IMR-90 (cell line): ENCODE data around the gene PIEZO2. TPM values are rescaled to one million over a fixed set of nuclear protein-coding genes. Genes with fewer than 3 reads are reported as not detected.

Experiments used
- ATAC-seq: fragments of 200-7000 bp; cut with Tn5 transposase; 2 replicates; pipeline ENCODE4 v1.9.1; 2020; ENCODE audit warnings: low read depth, mild to moderate bottlenecking, moderate library complexity
- BruUV-seq: library from RNA; stranded (reverse); fragments of 400-500 nt; replicated peaks from 2 replicates; lab custom pipeline; 2021; lab: Mats Ljungman, UMichigan
- CTCF ChIA-PET: fragments of 300-600 bp; formaldehyde crosslinking; extraction: SDS; loops from one replicate; lab custom pipeline; 2021; ENCODE audit warnings: antibody characterized with exemption; lab: Yijun Ruan, JAX
- POLR2A ChIA-PET: fragments of 300-600 bp; sonication (Branson Sonifier 250); formaldehyde crosslinking; loops from one replicate; lab custom pipeline; 2022; ENCODE audit warnings: antibody characterized with exemption; ENCODE audit not compliant: unreplicated experiment; lab: Charles Lee
- DNase-seq: peaks from one replicate; pipeline ENCODE4 v3.0.0; 2013
- H2AFZ ChIP-seq: replicated peaks from 2 replicates; pipeline ENCODE3; 2013; ENCODE audit warnings: low read length, mild to moderate bottlenecking; ENCODE audit not compliant: poor library complexity
- H2AK5ac ChIP-seq: 2 replicates; pipeline ENCODE4 v1.6.1; 2013; ENCODE audit warnings: low read depth, low read length, inconsistent platforms
- H2AK9ac ChIP-seq: replicated peaks from 2 replicates; pipeline ENCODE3; 2013; ENCODE audit warnings: mild to moderate bottlenecking, low read depth, low read length, moderate library complexity; ENCODE audit not compliant: poor library complexity
- H2BK120ac ChIP-seq: 2 replicates; pipeline ENCODE4 v1.6.1; 2013; ENCODE audit warnings: low read depth, low read length, inconsistent platforms
- H2BK15ac ChIP-seq: 3 replicates; pipeline ENCODE4 v1.6.1; 2013; ENCODE audit warnings: low read depth, low read length, inconsistent platforms
- H2BK20ac ChIP-seq: 2 replicates; pipeline ENCODE4 v1.6.1; 2013; ENCODE audit warnings: low read depth, mild to moderate bottlenecking, inconsistent platforms, low read length, moderate library complexity
- H2BK5ac ChIP-seq: 2 replicates; pipeline ENCODE4 v1.6.1; 2013; ENCODE audit warnings: mild to moderate bottlenecking, low read depth, low read length, inconsistent platforms; ENCODE audit not compliant: poor library complexity, severe bottlenecking
- H3K14ac ChIP-seq: replicated peaks from 2 replicates; pipeline ENCODE4 v1.6.1; 2013; ENCODE audit warnings: low read depth, low read length, inconsistent platforms
- H3K18ac ChIP-seq: 2 replicates; pipeline ENCODE4 v1.6.1; 2013; ENCODE audit warnings: low read depth, low read length, control low read depth
- H3K23ac ChIP-seq: 2 replicates; pipeline ENCODE4 v1.6.1; 2013; ENCODE audit warnings: low read depth, low read length, inconsistent platforms
- H3K27ac ChIP-seq: 2 replicates; pipeline ENCODE4 v1.5.1; 2013; ENCODE audit warnings: mild to moderate bottlenecking, control low read depth, low read length; ENCODE audit not compliant: insufficient read depth
- H3K27me3 ChIP-seq: 2 replicates; pipeline ENCODE4 v1.6.1; 2013; ENCODE audit warnings: low read length; ENCODE audit not compliant: control insufficient read depth, insufficient read depth
- H3K36me3 ChIP-seq: 2 replicates; pipeline ENCODE4 v1.6.1; 2013; ENCODE audit warnings: low read length, mixed read lengths; ENCODE audit not compliant: control insufficient read depth, insufficient read depth
- H3K4ac ChIP-seq: 2 replicates; pipeline ENCODE4 v1.6.1; 2013; ENCODE audit warnings: low read depth, low read length, inconsistent platforms
- H3K4me1 ChIP-seq: 2 replicates; pipeline ENCODE4 v1.6.1; 2013; ENCODE audit warnings: low read length, mixed read lengths; ENCODE audit not compliant: control insufficient read depth, insufficient read depth
- H3K4me2 ChIP-seq: 2 replicates; pipeline ENCODE4 v1.6.1; 2013; ENCODE audit warnings: low read depth, mild to moderate bottlenecking, control low read depth, low read length, moderate library complexity
- H3K4me3 ChIP-seq: 2 replicates; pipeline ENCODE4 v1.5.1; 2013; ENCODE audit warnings: low read depth, mild to moderate bottlenecking, control low read depth, low read length, moderate library complexity; ENCODE audit not compliant: insufficient read depth
- H3K56ac ChIP-seq: 2 replicates; pipeline ENCODE4 v1.6.1; 2013; ENCODE audit warnings: low read length, inconsistent platforms; ENCODE audit not compliant: insufficient read depth; ENCODE audit errors: extremely low read depth
- H3K79me1 ChIP-seq, 2 experiments: 2 replicates each; pipeline ENCODE4 v1.6.1; 2013; ENCODE audit warnings: low read length in 2 of 2, inconsistent platforms in 1 of 2, low read depth in 1 of 2
- H3K9ac ChIP-seq: 2 replicates; pipeline ENCODE4 v1.6.1; 2013; ENCODE audit warnings: low read depth, low read length, control low read depth
- H3K9me1 ChIP-seq: 2 replicates; pipeline ENCODE4 v1.6.1; 2013; ENCODE audit warnings: low read length, inconsistent platforms; ENCODE audit not compliant: insufficient read depth
- H3K9me3 ChIP-seq: 2 replicates; pipeline ENCODE4 v1.6.1; 2013; ENCODE audit warnings: low read length; ENCODE audit not compliant: control insufficient read depth, insufficient read depth
- H4K20me1 ChIP-seq: 2 replicates; pipeline ENCODE4 v1.6.1; 2013; ENCODE audit warnings: low read length, inconsistent platforms; ENCODE audit not compliant: insufficient read depth
- H4K5ac ChIP-seq: 2 replicates; pipeline ENCODE4 v1.6.1; 2013; ENCODE audit warnings: mild to moderate bottlenecking, low read depth, low read length, control low read depth
- H4K8ac ChIP-seq, 2 experiments: 2 replicates each; pipeline ENCODE4 v1.6.1; 2013; ENCODE audit warnings: low read depth in 2 of 2, low read length in 2 of 2, control low read depth in 1 of 2, inconsistent platforms in 1 of 2
- H4K91ac ChIP-seq: 2 replicates; pipeline ENCODE4 v1.6.1; 2013; ENCODE audit warnings: low read depth, low read length, inconsistent platforms; ENCODE audit not compliant: insufficient read depth
- CHD1 ChIP-seq: IDR thresholded peaks from 2 replicates; pipeline ENCODE4 v1.6.1; 2012; ENCODE audit warnings: low read depth, low read length, improper control_type of control experiment
- MAFK ChIP-seq: IDR thresholded peaks from 2 replicates; pipeline ENCODE4 v1.6.1; 2012; ENCODE audit warnings: low read depth, low read length, improper control_type of control experiment
- NFE2L2 ChIP-seq: fragments of 150-350 bp; IDR thresholded peaks from 2 replicates; pipeline ENCODE4 v1.6.1; 2016; ENCODE audit warnings: low read depth, mild to moderate bottlenecking, low read length
- WGBS, 2 experiments: methylation state at CpG; one replicate each; pipeline versions ENCODE4 v1.1.5 to v1.1.7; 2013; ENCODE audit warnings: missing lambda C conversion rate in 2 of 2; ENCODE audit not compliant: insufficient read length in 1 of 2; ENCODE audit errors: extremely low coverage in 2 of 2; 5-methylcytosine and 5-hydroxymethylcytosine counted together
- dilution Hi-C: fragments of 300-500 bp; cut with HindIII; formaldehyde crosslinking; loops from one replicate; pipeline ENCODE4 v1.14.3; 2018; ENCODE audit warnings: low sequenced_read_pairs; ENCODE audit not compliant: unreplicated experiment
- in situ Hi-C: fragments of 300-500 bp; cut with MboI; formaldehyde crosslinking; loops from 3 replicates; pipeline ENCODE4 v1.14.3; 2019; ENCODE audit warnings: low sequenced_read_pairs, inconsistent platforms, mixed read lengths
- intact Hi-C: fragments of 100-400 bp; cut with micrococcal nuclease; formaldehyde crosslinking; loops from 2 replicates; pipeline ENCODE4 v1.10.0; 2022
- polyA plus RNA-seq, 3 experiments: library from polyadenylated mRNA; depleted of rRNA; stranded (reverse); fragments of >200 nt; gene quantifications; 2 replicates each; pipeline ENCODE4 v1.2.3, GENCODE V29; 2012; ENCODE audit warnings: low replicate concordance in 1 of 3
- total RNA-seq: library from RNA; depleted of rRNA; stranded (reverse); fragments of >200 nt; gene quantifications from 2 replicates; pipeline ENCODE4 v1.2.3, GENCODE V29; 2012
- TF ChIP-seq, protein P1 (sequence below): fragments of 150-350 bp; IDR thresholded peaks from 2 replicates; pipeline ENCODE4 v1.6.1; 2017; ENCODE audit warnings: mild to moderate bottlenecking, antibody characterized with exemption, low read length, low read depth

Gene PIEZO2
- total and polyA plus RNA-seq, 2 of the 4 experiments (the other 2 are of a cell fraction) = 2.4 to 4.1 TPM

DNA sequence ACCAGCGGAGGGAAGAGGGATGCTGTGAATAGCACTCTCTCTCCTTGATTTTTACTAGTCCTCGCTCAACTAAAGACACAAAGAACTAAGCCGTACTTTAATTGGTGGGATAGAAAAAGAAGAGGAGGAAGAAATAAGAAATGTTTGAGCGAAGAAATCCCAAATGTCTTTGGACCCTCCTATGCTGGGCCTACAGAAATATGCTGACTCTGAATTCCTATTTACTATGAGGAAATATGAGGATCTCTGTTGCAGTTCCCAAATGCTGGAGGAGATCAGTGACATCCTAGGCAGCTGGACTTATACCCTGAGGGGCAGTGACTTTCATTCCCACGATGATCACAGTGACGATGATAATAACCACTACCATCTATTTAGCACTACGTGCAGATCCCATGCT lies 16.6 kb upstream of the PIEZO2 start:
- no peak overlapping the region for H3K4me2 ChIP-seq
- no peak overlapping the region for H3K9ac ChIP-seq
- WGBS, 2 experiments = 100% methylated on average over 1 of the region's 7 CpGs; no CpG with 5 or more reads in 1 of the 2 experiments
- H3K36me3 ChIP-seq = no peaks in the 10 kb centered on the region
- no peak for DNase-seq
- H3K4ac ChIP-seq = no peak overlapping the region
- intact Hi-C loops (no loop called here), dilution Hi-C loops (no loop called here), in situ Hi-C loops (no loop called here)
- no peaks in the 10 kb centered on the region for H3K27me3 ChIP-seq
- no peaks in the 10 kb centered on the region for H3K9me3 ChIP-seq
- ChIA-PET POLR2A (no interaction called here), CTCF (no interaction called here)
- H2BK120ac ChIP-seq = no peak overlapping the region
- no peak overlapping the region for H3K18ac ChIP-seq
- H4K20me1 ChIP-seq = no peaks in the 10 kb centered on the region
- no peak overlapping the region for H3K14ac ChIP-seq
- no peak overlapping the region for H2BK20ac ChIP-seq
- H4K91ac ChIP-seq = no peak overlapping the region
- no peak overlapping the region for H3K27ac ChIP-seq
- TF ChIP-seq, protein P1, sequence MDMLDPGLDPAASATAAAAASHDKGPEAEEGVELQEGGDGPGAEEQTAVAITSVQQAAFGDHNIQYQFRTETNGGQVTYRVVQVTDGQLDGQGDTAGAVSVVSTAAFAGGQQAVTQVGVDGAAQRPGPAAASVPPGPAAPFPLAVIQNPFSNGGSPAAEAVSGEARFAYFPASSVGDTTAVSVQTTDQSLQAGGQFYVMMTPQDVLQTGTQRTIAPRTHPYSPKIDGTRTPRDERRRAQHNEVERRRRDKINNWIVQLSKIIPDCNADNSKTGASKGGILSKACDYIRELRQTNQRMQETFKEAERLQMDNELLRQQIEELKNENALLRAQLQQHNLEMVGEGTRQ = no peak
- TF ChIP-seq NFE2L2 (no peak), MAFK (peak; percentile 46; the same call in 1 of the 2 replicates), CHD1 (no peak)
- no peak overlapping the region for H2BK5ac ChIP-seq
- ATAC-seq = no peak
- BruUV-seq = no TSS peak
- no peak overlapping the region for H2AFZ ChIP-seq
- no peak overlapping the region for H4K8ac ChIP-seq
- peaks cover 4% of the 10 kb centered on the region for H3K4me1 ChIP-seq
- H3K79me1 ChIP-seq = no peaks in the 10 kb centered on the region
- no peak overlapping the region for H2AK9ac ChIP-seq
- no peak overlapping the region for H3K23ac ChIP-seq
- H4K5ac ChIP-seq = no peak overlapping the region
- H3K9me1 ChIP-seq = no peaks in the 10 kb centered on the region
- no peak overlapping the region for H3K56ac ChIP-seq
- no peak overlapping the region for H2AK5ac ChIP-seq
- H3K4me3 ChIP-seq = no peak overlapping the region
- no peak overlapping the region for H2BK15ac ChIP-seq
